Measurements from ENCODE around the gene TPX2. TPM values are rescaled to one million over a fixed set of nuclear protein-coding genes. Genes with fewer than 3 reads are reported as not detected.

Gene TPX2
- total RNA-seq, 5 donors from 2014 or later (not counting 1 experiment from before 2014, with no cell fraction given), result 0.99 to 3.0 (median 1.4) TPM

GRCh38 chr20:31837896-31838397, 98.9 kb downstream of the TPX2 start:
- H3K9me3 ChIP-seq, result no peaks in the 10 kb centered on the region
- Mint-ChIP-seq H3K27me3 (no peaks in the 10 kb centered on the region), H3K36me3 (no peaks in the 10 kb centered on the region), H3K27ac (no peak overlapping the region), H3K9me3 (no peaks in the 10 kb centered on the region), H3K4me1 (peaks cover 0 to 11% (median 5%) of the 10 kb centered on the region in 3 donors), H3K4me3 (no peak overlapping the region)
- ChIA-PET CTCF (interaction anchor here in 1 of 2 donors (0.9 kb wide), 1 partner anchor 76 kb away, joined by 3 read pairs; no protein-coding TSS in a partner anchor), POLR2A (no interaction called here)
- DNase-seq (no peak), ATAC-seq (replicated peaks in 1 of 4) (no peak)
- H3K4me1 ChIP-seq (ENCODE audit: control insufficient read depth in 1 of 2, extremely low read depth in 1 of 2, insufficient read depth in 2 of 2, low read length in 2 of 2), result peaks cover 0 to 14% of the 10 kb centered on the region in 2 experiments
- H3K27me3 ChIP-seq (replicated peaks in 1 of 2; ENCODE audit: control insufficient read depth in 2 of 2, extremely low read depth in 1 of 2, insufficient read depth in 2 of 2, low read length in 1 of 2), result peaks cover 0 to 19% of the 10 kb centered on the region in 2 experiments
- WGBS (ENCODE audit: insufficient coverage), result 91% methylated on average over 2 of the region's 3 CpGs
- H3K27ac ChIP-seq (ENCODE audit: low read length), result no peak overlapping the region
- H3K4me3 ChIP-seq (ENCODE audit: control insufficient read depth in 1 of 2, extremely low read depth in 1 of 2, low read length in 1 of 2), result no peak overlapping the region
- H3K36me3 ChIP-seq (ENCODE audit: control insufficient read depth in 2 of 2, extremely low read depth in 1 of 2, insufficient read depth in 1 of 2, low read length in 1 of 2), result no peaks in the 10 kb centered on the region

DNA sequence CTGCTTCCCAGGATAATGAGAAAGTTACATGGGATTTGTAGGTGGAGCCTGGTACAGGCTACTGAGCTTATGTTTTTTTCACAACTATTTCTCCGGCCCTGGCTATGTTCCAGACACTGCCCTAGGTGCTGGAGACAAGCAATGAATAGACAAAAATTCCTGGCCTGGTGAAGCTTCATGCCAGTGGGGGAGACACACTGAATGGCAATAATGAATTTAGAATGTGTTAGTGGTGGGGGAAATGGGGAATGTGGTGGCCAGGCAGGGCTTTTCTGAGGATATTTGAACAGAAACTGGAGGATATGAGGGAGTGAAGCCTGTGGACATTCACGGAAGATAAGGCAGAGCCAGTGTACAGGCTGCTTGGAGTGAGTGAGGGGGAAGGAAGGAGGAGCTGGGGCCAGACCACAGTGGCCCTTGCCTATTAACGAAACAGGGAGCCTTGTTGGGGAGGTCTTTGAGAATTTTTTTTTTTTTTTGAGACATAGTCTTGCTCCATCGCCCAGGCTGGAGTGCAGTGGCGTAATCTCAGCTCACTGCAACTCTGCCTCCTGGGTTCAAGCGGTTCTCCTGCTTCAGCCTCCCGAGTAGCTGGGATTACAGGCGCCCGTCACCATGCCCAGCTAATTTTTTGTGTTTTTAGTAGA, 99.7 kb downstream of the TPX2 start:
- Histone ChIP-seq H3K4me3 (ENCODE audit: control insufficient read depth in 1 of 2, extremely low read depth in 1 of 2, low read length in 1 of 2) (no peak overlapping the region), H3K4me1 (ENCODE audit: control insufficient read depth in 1 of 2, extremely low read depth in 1 of 2, insufficient read depth in 2 of 2, low read length in 2 of 2) (peaks cover 0 to 14% of the 10 kb centered on the region in 2 experiments), H3K27ac (ENCODE audit: low read length) (no peak overlapping the region), H3K9me3 (no peaks in the 10 kb centered on the region), H3K36me3 (ENCODE audit: control insufficient read depth in 2 of 2, extremely low read depth in 1 of 2, insufficient read depth in 1 of 2, low read length in 1 of 2) (no peaks in the 10 kb centered on the region), H3K27me3 (replicated peaks in 1 of 2; ENCODE audit: control insufficient read depth in 2 of 2, extremely low read depth in 1 of 2, insufficient read depth in 2 of 2, low read length in 1 of 2) (peaks cover 0 to 11% of the 10 kb centered on the region in 2 experiments)
- H3K4me3 Mint-ChIP-seq, result no peak overlapping the region
- POLR2A ChIA-PET, result no interaction called here
- CTCF ChIA-PET, result interaction anchor here in 1 of 2 donors (0.9 to 1.2 kb wide), 2 partner anchors 15 to 75 kb away, joined by 3 read pairs; no protein-coding TSS in a partner anchor
- H3K36me3 Mint-ChIP-seq, result no peaks in the 10 kb centered on the region
- no peaks in the 10 kb centered on the region for H3K27me3 Mint-ChIP-seq
- 69% methylated on average over 3 of the region's 9 CpGs for WGBS (ENCODE audit: insufficient coverage)
- ATAC-seq (replicated peaks in 1 of 4) (no peak), DNase-seq (no peak)
- no peak overlapping the region for H3K27ac Mint-ChIP-seq
- H3K9me3 Mint-ChIP-seq, result no peaks in the 10 kb centered on the region
- H3K4me1 Mint-ChIP-seq, result peaks cover 0 to 11% (median 5%) of the 10 kb centered on the region in 3 donors

GRCh38 chr20:31839782-31840487, 100.8 kb downstream of the TPX2 start:
- H3K9me3 Mint-ChIP-seq, result no peaks in the 10 kb centered on the region
- ATAC-seq (replicated peaks in 1 of 4) (no peak), DNase-seq (no peak)
- no peaks in the 10 kb centered on the region for H3K9me3 ChIP-seq
- H3K4me3 Mint-ChIP-seq, result no peak overlapping the region
- no peaks in the 10 kb centered on the region for H3K36me3 Mint-ChIP-seq
- H3K4me1 ChIP-seq (ENCODE audit: control insufficient read depth in 1 of 2, extremely low read depth in 1 of 2, insufficient read depth in 2 of 2, low read length in 2 of 2), result peaks cover 0 to 14% of the 10 kb centered on the region in 2 experiments
- CTCF ChIA-PET, result no interaction called here
- no peaks in the 10 kb centered on the region for H3K27me3 Mint-ChIP-seq
- H3K36me3 ChIP-seq (ENCODE audit: control insufficient read depth in 2 of 2, extremely low read depth in 1 of 2, insufficient read depth in 1 of 2, low read length in 1 of 2), result no peaks in the 10 kb centered on the region
- peaks cover 0 to 10% (median 5%) of the 10 kb centered on the region in 3 donors for H3K4me1 Mint-ChIP-seq
- no peak overlapping the region for H3K27ac ChIP-seq (ENCODE audit: low read length)
- POLR2A ChIA-PET, result interaction anchor here in 1 of 2 donors (0.5 kb wide), 1 partner anchor 993 kb away, joined by 9 read pairs; no protein-coding TSS in a partner anchor
- WGBS (ENCODE audit: insufficient coverage), result 100% methylated on average over 1 of the region's 5 CpGs
- no peak overlapping the region for H3K4me3 ChIP-seq (ENCODE audit: control insufficient read depth in 1 of 2, extremely low read depth in 1 of 2, low read length in 1 of 2)
- H3K27me3 ChIP-seq (replicated peaks in 1 of 2; ENCODE audit: control insufficient read depth in 2 of 2, extremely low read depth in 1 of 2, insufficient read depth in 2 of 2, low read length in 1 of 2), result peaks cover 0 to 8% of the 10 kb centered on the region in 2 experiments
- H3K27ac Mint-ChIP-seq, result no peak overlapping the region

GRCh38 chr20:31840906-31841816, 102.1 kb downstream of the TPX2 start:
- POLR2A ChIA-PET, result no interaction called here
- H3K27me3 Mint-ChIP-seq, result no peaks in the 10 kb centered on the region
- H3K4me3 ChIP-seq (ENCODE audit: control insufficient read depth in 1 of 2, extremely low read depth in 1 of 2, low read length in 1 of 2), result no peak overlapping the region
- no peak overlapping the region for H3K27ac ChIP-seq (ENCODE audit: low read length)
- no peak overlapping the region for H3K27ac Mint-ChIP-seq
- H3K36me3 ChIP-seq (ENCODE audit: control insufficient read depth in 2 of 2, extremely low read depth in 1 of 2, insufficient read depth in 1 of 2, low read length in 1 of 2), result no peaks in the 10 kb centered on the region
- H3K36me3 Mint-ChIP-seq, result no peaks in the 10 kb centered on the region
- H3K4me1 ChIP-seq (ENCODE audit: control insufficient read depth in 1 of 2, extremely low read depth in 1 of 2, insufficient read depth in 2 of 2, low read length in 2 of 2), result peaks cover 0 to 7% of the 10 kb centered on the region in 2 experiments
- H3K4me1 Mint-ChIP-seq, result peaks cover 0 to 4% (median 1%) of the 10 kb centered on the region in 3 donors
- no peaks in the 10 kb centered on the region for H3K9me3 Mint-ChIP-seq
- ATAC-seq (replicated peaks in 1 of 4), result no peak
- no peak overlapping the region for H3K4me3 Mint-ChIP-seq
- CTCF ChIA-PET, result interaction anchor here in 1 of 2 donors (0.6 kb wide), 1 partner anchor 10 kb away, joined by 3 read pairs; no protein-coding TSS in a partner anchor
- no peaks in the 10 kb centered on the region for H3K9me3 ChIP-seq
- DNase-seq, result no peak
- peaks cover 0 to 10% of the 10 kb centered on the region in 2 experiments for H3K27me3 ChIP-seq (replicated peaks in 1 of 2; ENCODE audit: control insufficient read depth in 2 of 2, extremely low read depth in 1 of 2, insufficient read depth in 2 of 2, low read length in 1 of 2)
- 82% methylated on average over 10 of the region's 15 CpGs for whole genome bisulfite sequencing (ENCODE audit: insufficient coverage)

DNA sequence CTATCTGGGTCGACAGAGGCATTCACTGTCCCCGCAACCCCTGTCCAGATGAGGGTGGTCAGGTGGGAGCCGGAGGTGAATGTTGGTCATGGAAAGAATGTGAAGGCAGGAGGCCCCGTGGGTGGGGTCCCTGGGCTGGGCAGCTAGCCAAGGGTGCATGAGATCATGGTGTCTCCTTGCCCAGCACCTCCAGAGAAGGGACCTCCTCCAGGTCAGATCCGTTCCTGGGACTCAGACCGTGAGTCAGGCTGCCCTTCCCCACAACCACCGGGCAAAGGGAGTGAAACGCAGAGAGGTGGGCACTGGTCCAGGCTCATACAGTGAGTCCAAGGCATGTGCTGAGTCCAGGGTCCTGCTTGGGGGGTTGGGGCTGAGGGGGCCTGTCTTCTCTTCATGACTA, 102.8 kb downstream of the TPX2 start:
- H3K27me3 Mint-ChIP-seq, result no peaks in the 10 kb centered on the region
- Histone ChIP-seq H3K36me3 (ENCODE audit: control insufficient read depth in 2 of 2, extremely low read depth in 1 of 2, insufficient read depth in 1 of 2, low read length in 1 of 2) (no peaks in the 10 kb centered on the region), H3K27ac (ENCODE audit: low read length) (no peak overlapping the region), H3K27me3 (replicated peaks in 1 of 2; ENCODE audit: control insufficient read depth in 2 of 2, extremely low read depth in 1 of 2, insufficient read depth in 2 of 2, low read length in 1 of 2) (peaks cover 0 to 11% of the 10 kb centered on the region in 2 experiments), H3K4me1 (ENCODE audit: control insufficient read depth in 1 of 2, extremely low read depth in 1 of 2, insufficient read depth in 2 of 2, low read length in 2 of 2) (no peaks in the 10 kb centered on the region), H3K9me3 (no peaks in the 10 kb centered on the region), H3K4me3 (ENCODE audit: control insufficient read depth in 1 of 2, extremely low read depth in 1 of 2, low read length in 1 of 2) (no peak overlapping the region)
- no peaks in the 10 kb centered on the region for H3K9me3 Mint-ChIP-seq
- ChIA-PET CTCF (interaction anchor here in 1 of 2 donors (0.6 kb wide), 1 partner anchor 245 kb away, joined by 4 read pairs; no protein-coding TSS in a partner anchor), POLR2A (no interaction called here)
- DNase-seq (no peak), ATAC-seq (replicated peaks in 1 of 4) (no peak)
- no peak overlapping the region for H3K4me3 Mint-ChIP-seq
- 61% methylated on average over 3 of the region's 8 CpGs for WGBS (ENCODE audit: insufficient coverage)
- H3K36me3 Mint-ChIP-seq, result no peaks in the 10 kb centered on the region
- H3K4me1 Mint-ChIP-seq, result no peaks in the 10 kb centered on the region
- no peak overlapping the region for H3K27ac Mint-ChIP-seq

All from T-cell (primary cell).